ENCODE results near the gene GTSF1L. TPM values are rescaled to one million over a fixed set of nuclear protein-coding genes. Genes with fewer than 3 reads are reported as not detected.
A peak's percentile ranks its signal among the peaks of the same experiment; 100 is the strongest.

Gene GTSF1L
- total and polyA plus RNA-seq, 2 experiments from 2014 or later = not detected

GRCh38 chr20:43744966-43745730, 18.3 kb upstream of the GTSF1L start:
- Histone ChIP-seq H3K4me2 (ENCODE audit: unreplicated experiment) (no peak overlapping the region), H4K20me1 (ENCODE audit: insufficient read depth) (no peaks in the 10 kb centered on the region), H3K4me3 (no peak overlapping the region), H3K36me3 (ENCODE audit: low read depth) (no peaks in the 10 kb centered on the region), H3K9me3 (ENCODE audit: low read depth) (no peaks in the 10 kb centered on the region), H3F3A (ENCODE audit: insufficient read depth) (no peaks in the 10 kb centered on the region), H3K27me3 (replicated peaks; ENCODE audit: insufficient read depth) (no peaks in the 10 kb centered on the region), H3K9me2 (ENCODE audit: insufficient read depth) (no peaks in the 10 kb centered on the region), H3K79me2 (ENCODE audit: insufficient read depth) (no peaks in the 10 kb centered on the region), H3K27ac (no peak overlapping the region), H3K9ac (no peak overlapping the region), H3K4me1 (ENCODE audit: insufficient read depth) (no peaks in the 10 kb centered on the region), H2AFZ (no peak overlapping the region)
- in situ Hi-C loops (cut with MboI) = loop anchor here (10.0 kb wide), 1 partner anchor 450 kb away; no protein-coding TSS in a partner anchor
- no peak for DNase-seq
- TF ChIP-seq EZH2 (IDR thresholded peaks at IDR 0.05; ENCODE audit: insufficient read depth, poor library complexity, severe bottlenecking) (no peak), EZH2phosphoT487 (IDR thresholded peaks at IDR 0.05; ENCODE audit: insufficient read depth, low read depth) (no peak)
- WGBS, 2 experiments (ENCODE audit: low coverage in 1 of 2, low lambda C conversion rate in 2 of 2, missing lambda C conversion rate in 2 of 2) = 54 to 56% methylated on average over 12 of the region's 12 CpGs

- H3K4me1 ChIP-seq (ENCODE audit: insufficient read depth) = no peaks in the 10 kb centered on the region
- no peaks in the 10 kb centered on the region for H4K20me1 ChIP-seq (ENCODE audit: insufficient read depth)
- H3K4me3 ChIP-seq = no peak overlapping the region
- H3K4me2 ChIP-seq (ENCODE audit: unreplicated experiment) = no peak overlapping the region
- H3K27ac ChIP-seq = no peak overlapping the region
- TF ChIP-seq EZH2phosphoT487 (IDR thresholded peaks at IDR 0.05; ENCODE audit: insufficient read depth, low read depth) (no peak), EZH2 (IDR thresholded peaks at IDR 0.05; ENCODE audit: insufficient read depth, poor library complexity, severe bottlenecking) (no peak)
- no peaks in the 10 kb centered on the region for H3K27me3 ChIP-seq (replicated peaks; ENCODE audit: insufficient read depth)
- no peak overlapping the region for H3K9ac ChIP-seq
- no peaks in the 10 kb centered on the region for H3F3A ChIP-seq (ENCODE audit: insufficient read depth)
- H3K79me2 ChIP-seq (ENCODE audit: insufficient read depth) = no peaks in the 10 kb centered on the region
- DNase-seq = peak; percentile 44
- H3K9me3 ChIP-seq (ENCODE audit: low read depth) = no peaks in the 10 kb centered on the region
- H2AFZ ChIP-seq = no peak overlapping the region
- in situ Hi-C loops (cut with MboI) = loop anchor here (10.0 kb wide), 1 partner anchor 451 kb away; no protein-coding TSS in a partner anchor
- no peaks in the 10 kb centered on the region for H3K36me3 ChIP-seq (ENCODE audit: low read depth)
- WGBS, 2 experiments (ENCODE audit: low coverage in 1 of 2, low lambda C conversion rate in 2 of 2, missing lambda C conversion rate in 2 of 2) = 68 to 71% methylated on average over 9 of the region's 9 CpGs
- H3K9me2 ChIP-seq (ENCODE audit: insufficient read depth) = no peaks in the 10 kb centered on the region
Observed at GRCh38 chr20:43744151-43744611, 17.4 kb upstream of the GTSF1L start.

GRCh38 chr20:43740642-43741041, 13.8 kb upstream of the GTSF1L start:
- in situ Hi-C loops (cut with MboI) = loop anchor here (10.0 kb wide), 1 partner anchor 454 kb away; no protein-coding TSS in a partner anchor
- no peak overlapping the region for H3K27ac ChIP-seq
- H3F3A ChIP-seq (ENCODE audit: insufficient read depth) = no peaks in the 10 kb centered on the region
- H3K79me2 ChIP-seq (ENCODE audit: insufficient read depth) = no peaks in the 10 kb centered on the region
- H3K9me3 ChIP-seq (ENCODE audit: low read depth) = no peaks in the 10 kb centered on the region
- H4K20me1 ChIP-seq (ENCODE audit: insufficient read depth) = no peaks in the 10 kb centered on the region
- H3K27me3 ChIP-seq (replicated peaks; ENCODE audit: insufficient read depth) = no peaks in the 10 kb centered on the region
- DNase-seq = no peak
- H2AFZ ChIP-seq = 0 out of 2 replicates have a peak overlapping the region, but pooled peaks have one; percentile 3
- TF ChIP-seq EZH2 (IDR thresholded peaks at IDR 0.05; ENCODE audit: insufficient read depth, poor library complexity, severe bottlenecking) (no peak), EZH2phosphoT487 (IDR thresholded peaks at IDR 0.05; ENCODE audit: insufficient read depth, low read depth) (no peak)
- no peaks in the 10 kb centered on the region for H3K4me1 ChIP-seq (ENCODE audit: insufficient read depth)
- no peak overlapping the region for H3K9ac ChIP-seq
- no peak overlapping the region for H3K4me2 ChIP-seq (ENCODE audit: unreplicated experiment)
- 84% methylated on average over 3 of the region's 3 CpGs for WGBS, 2 experiments (ENCODE audit: low coverage in 1 of 2, low lambda C conversion rate in 2 of 2, missing lambda C conversion rate in 2 of 2)
- no peak overlapping the region for H3K4me3 ChIP-seq
- H3K36me3 ChIP-seq (ENCODE audit: low read depth) = no peaks in the 10 kb centered on the region
- H3K9me2 ChIP-seq (ENCODE audit: insufficient read depth) = no peaks in the 10 kb centered on the region

- no peaks in the 10 kb centered on the region for H3F3A ChIP-seq (ENCODE audit: insufficient read depth)
- in situ Hi-C loops (cut with MboI) = no loop called here
- H3K27ac ChIP-seq = no peak overlapping the region
- H3K4me1 ChIP-seq (ENCODE audit: insufficient read depth) = no peaks in the 10 kb centered on the region
- H2AFZ ChIP-seq = no peak overlapping the region
- no peak for DNase-seq
- no peaks in the 10 kb centered on the region for H3K79me2 ChIP-seq (ENCODE audit: insufficient read depth)
- H3K9me3 ChIP-seq (ENCODE audit: low read depth) = no peaks in the 10 kb centered on the region
- no peak overlapping the region for H3K4me2 ChIP-seq (ENCODE audit: unreplicated experiment)
- no peak overlapping the region for H3K9ac ChIP-seq
- no peaks in the 10 kb centered on the region for H3K27me3 ChIP-seq (replicated peaks; ENCODE audit: insufficient read depth)
- no peaks in the 10 kb centered on the region for H3K9me2 ChIP-seq (ENCODE audit: insufficient read depth)
- H3K4me3 ChIP-seq = no peak overlapping the region
- WGBS, 2 experiments (ENCODE audit: low coverage in 1 of 2, low lambda C conversion rate in 2 of 2, missing lambda C conversion rate in 2 of 2) = 78 to 81% methylated on average over 9 of the region's 9 CpGs
- TF ChIP-seq EZH2 (IDR thresholded peaks at IDR 0.05; ENCODE audit: insufficient read depth, poor library complexity, severe bottlenecking) (no peak), EZH2phosphoT487 (IDR thresholded peaks at IDR 0.05; ENCODE audit: insufficient read depth, low read depth) (no peak)
- no peaks in the 10 kb centered on the region for H3K36me3 ChIP-seq (ENCODE audit: low read depth)
- H4K20me1 ChIP-seq (ENCODE audit: insufficient read depth) = no peaks in the 10 kb centered on the region
Observed at GRCh38 chr20:43739148-43739749, 12.4 kb upstream of the GTSF1L start.

Measured in GM23248 (cell line).